GM12864 (cell line): ENCODE results near the gene NCS1.

ENCODE experiments used
- DNase-seq: peaks from one replicate; pipeline ENCODE4 v3.0.0-alpha.2; 2011; ENCODE audit warnings: low read depth
- H3K4me3 ChIP-seq: 2 replicates; pipeline ENCODE4 v1.5.1; 2011; ENCODE audit warnings: mild to moderate bottlenecking, low read depth, low read length, control low read depth
- CTCF ChIP-seq: IDR thresholded peaks from 2 replicates; pipeline ENCODE4 v1.5.1; 2011; ENCODE audit warnings: low read depth, mild to moderate bottlenecking, moderate library complexity, low read length, control low read depth, inconsistent platforms; ENCODE audit errors: missing control alignments

Gene NCS1

GRCh38 chr9:130181678-130182380, 9.6 kb downstream of the NCS1 start:
- H3K4me3 ChIP-seq = no peak overlapping the region
- no peak for DNase-seq
- no peak for TF ChIP-seq CTCF

GRCh38 chr9:130182381-130182909, 10.2 kb downstream of the NCS1 start:
- no peak for DNase-seq
- H3K4me3 ChIP-seq = no peak overlapping the region
- TF ChIP-seq CTCF = no peak

- H3K4me3 ChIP-seq = no peak overlapping the region
- no peak for TF ChIP-seq CTCF
- DNase-seq = no peak
Observed at GRCh38 chr9:130183133-130183762, 11.0 kb downstream of the NCS1 start.

- DNase-seq = no peak
- H3K4me3 ChIP-seq = no peak overlapping the region
- TF ChIP-seq CTCF = no peak
Observed at GRCh38 chr9:130185017-130185416, 12.8 kb downstream of the NCS1 start.

- DNase-seq = no peak
- TF ChIP-seq CTCF = no peak
- no peak overlapping the region for H3K4me3 ChIP-seq
Observed at GRCh38 chr9:130185490-130186031, 13.4 kb downstream of the NCS1 start.

- H3K4me3 ChIP-seq = no peak overlapping the region
- no peak for DNase-seq
- no peak for TF ChIP-seq CTCF
Observed at GRCh38 chr9:130186051-130186450, 13.8 kb downstream of the NCS1 start.
